HEK293 (cell line): ENCODE results near the gene SPATA6L.

ENCODE experiments used
- ZNF138 ChIP-seq: fragments of 450-650 bp; formaldehyde crosslinking; IDR thresholded peaks from 2 replicates; pipeline ENCODE4 v1.5.1; 2016; ENCODE audit warnings: missing biosample characterization, missing genetic modification characterization, borderline replicate concordance
- ZNF175 ChIP-seq: fragments of 450-650 bp; formaldehyde crosslinking; IDR thresholded peaks from 2 replicates; pipeline ENCODE4 v1.5.1; 2016; ENCODE audit warnings: missing biosample characterization, missing genetic modification characterization
- ZNF501 ChIP-seq: fragments of 450-650 bp; formaldehyde crosslinking; IDR thresholded peaks from 2 replicates; pipeline ENCODE4 v1.5.1; 2016; ENCODE audit warnings: missing biosample characterization, missing genetic modification characterization
- ZNF670 ChIP-seq: fragments of 450-650 bp; formaldehyde crosslinking; IDR thresholded peaks from 2 replicates; pipeline ENCODE4 v1.5.1; 2016; ENCODE audit warnings: missing biosample characterization, missing genetic modification characterization, low read depth
- TF ChIP-seq, protein P1 (sequence below): fragments of 450-650 bp; formaldehyde crosslinking; IDR thresholded peaks from 2 replicates; pipeline ENCODE4 v1.5.1; 2016; ENCODE audit warnings: missing biosample characterization, missing genetic modification characterization
- TF ChIP-seq, protein P2 (sequence below): fragments of 450-650 bp; formaldehyde crosslinking; IDR thresholded peaks from 2 replicates; pipeline ENCODE4 v1.5.1; 2016; ENCODE audit warnings: missing biosample characterization, missing genetic modification characterization
- TF ChIP-seq, protein P3 (sequence below): fragments of 450-650 bp; IDR thresholded peaks from 2 replicates; pipeline ENCODE4 v1.5.1; 2018; ENCODE audit warnings: missing biosample characterization, mild to moderate bottlenecking, missing genetic modification characterization
- TF ChIP-seq, protein P4 (sequence below): fragments of 450-650 bp; formaldehyde crosslinking; IDR thresholded peaks from 2 replicates; pipeline ENCODE4 v1.5.1; 2016; ENCODE audit warnings: missing biosample characterization, missing genetic modification characterization

DNA sequence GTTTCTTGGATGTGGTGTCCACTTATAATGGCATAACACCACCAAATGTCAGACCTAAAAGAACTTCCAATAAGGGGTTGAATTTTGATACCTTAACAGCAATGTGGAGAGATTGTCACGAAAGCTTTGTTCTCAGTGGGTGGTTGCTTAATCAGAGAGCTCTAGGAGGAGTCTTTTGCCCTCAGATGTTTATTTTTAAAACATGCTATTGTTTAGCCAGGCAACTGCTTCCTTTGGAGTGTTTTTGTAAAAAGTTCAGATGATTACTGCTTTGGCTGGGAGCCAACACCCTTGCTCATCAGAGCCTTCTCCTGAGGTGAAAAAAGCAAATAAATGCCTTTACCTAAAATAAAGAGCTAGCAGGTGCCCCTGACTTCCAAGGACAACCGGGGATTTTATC is 111.0 kb downstream of the SPATA6L start:
- TF ChIP-seq, protein P1, sequence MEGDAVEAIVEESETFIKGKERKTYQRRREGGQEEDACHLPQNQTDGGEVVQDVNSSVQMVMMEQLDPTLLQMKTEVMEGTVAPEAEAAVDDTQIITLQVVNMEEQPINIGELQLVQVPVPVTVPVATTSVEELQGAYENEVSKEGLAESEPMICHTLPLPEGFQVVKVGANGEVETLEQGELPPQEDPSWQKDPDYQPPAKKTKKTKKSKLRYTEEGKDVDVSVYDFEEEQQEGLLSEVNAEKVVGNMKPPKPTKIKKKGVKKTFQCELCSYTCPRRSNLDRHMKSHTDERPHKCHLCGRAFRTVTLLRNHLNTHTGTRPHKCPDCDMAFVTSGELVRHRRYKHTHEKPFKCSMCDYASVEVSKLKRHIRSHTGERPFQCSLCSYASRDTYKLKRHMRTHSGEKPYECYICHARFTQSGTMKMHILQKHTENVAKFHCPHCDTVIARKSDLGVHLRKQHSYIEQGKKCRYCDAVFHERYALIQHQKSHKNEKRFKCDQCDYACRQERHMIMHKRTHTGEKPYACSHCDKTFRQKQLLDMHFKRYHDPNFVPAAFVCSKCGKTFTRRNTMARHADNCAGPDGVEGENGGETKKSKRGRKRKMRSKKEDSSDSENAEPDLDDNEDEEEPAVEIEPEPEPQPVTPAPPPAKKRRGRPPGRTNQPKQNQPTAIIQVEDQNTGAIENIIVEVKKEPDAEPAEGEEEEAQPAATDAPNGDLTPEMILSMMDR = no peak
- TF ChIP-seq, protein P2, sequence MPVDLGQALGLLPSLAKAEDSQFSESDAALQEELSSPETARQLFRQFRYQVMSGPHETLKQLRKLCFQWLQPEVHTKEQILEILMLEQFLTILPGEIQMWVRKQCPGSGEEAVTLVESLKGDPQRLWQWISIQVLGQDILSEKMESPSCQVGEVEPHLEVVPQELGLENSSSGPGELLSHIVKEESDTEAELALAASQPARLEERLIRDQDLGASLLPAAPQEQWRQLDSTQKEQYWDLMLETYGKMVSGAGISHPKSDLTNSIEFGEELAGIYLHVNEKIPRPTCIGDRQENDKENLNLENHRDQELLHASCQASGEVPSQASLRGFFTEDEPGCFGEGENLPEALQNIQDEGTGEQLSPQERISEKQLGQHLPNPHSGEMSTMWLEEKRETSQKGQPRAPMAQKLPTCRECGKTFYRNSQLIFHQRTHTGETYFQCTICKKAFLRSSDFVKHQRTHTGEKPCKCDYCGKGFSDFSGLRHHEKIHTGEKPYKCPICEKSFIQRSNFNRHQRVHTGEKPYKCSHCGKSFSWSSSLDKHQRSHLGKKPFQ (tag by site-specific recombination) = no peak
- TF ChIP-seq ZNF175 (tag by site-specific recombination) (no peak), ZNF670 (tag by site-specific recombination) (no peak), ZNF501 (tag by site-specific recombination) (no peak), ZNF138 (tag by site-specific recombination) (no peak)
- TF ChIP-seq, protein P3, sequence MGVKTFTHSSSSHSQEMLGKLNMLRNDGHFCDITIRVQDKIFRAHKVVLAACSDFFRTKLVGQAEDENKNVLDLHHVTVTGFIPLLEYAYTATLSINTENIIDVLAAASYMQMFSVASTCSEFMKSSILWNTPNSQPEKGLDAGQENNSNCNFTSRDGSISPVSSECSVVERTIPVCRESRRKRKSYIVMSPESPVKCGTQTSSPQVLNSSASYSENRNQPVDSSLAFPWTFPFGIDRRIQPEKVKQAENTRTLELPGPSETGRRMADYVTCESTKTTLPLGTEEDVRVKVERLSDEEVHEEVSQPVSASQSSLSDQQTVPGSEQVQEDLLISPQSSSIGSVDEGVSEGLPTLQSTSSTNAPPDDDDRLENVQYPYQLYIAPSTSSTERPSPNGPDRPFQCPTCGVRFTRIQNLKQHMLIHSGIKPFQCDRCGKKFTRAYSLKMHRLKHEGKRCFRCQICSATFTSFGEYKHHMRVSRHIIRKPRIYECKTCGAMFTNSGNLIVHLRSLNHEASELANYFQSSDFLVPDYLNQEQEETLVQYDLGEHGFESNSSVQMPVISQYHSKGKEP (tag by site-specific recombination) = no peak
- TF ChIP-seq, protein P4, sequence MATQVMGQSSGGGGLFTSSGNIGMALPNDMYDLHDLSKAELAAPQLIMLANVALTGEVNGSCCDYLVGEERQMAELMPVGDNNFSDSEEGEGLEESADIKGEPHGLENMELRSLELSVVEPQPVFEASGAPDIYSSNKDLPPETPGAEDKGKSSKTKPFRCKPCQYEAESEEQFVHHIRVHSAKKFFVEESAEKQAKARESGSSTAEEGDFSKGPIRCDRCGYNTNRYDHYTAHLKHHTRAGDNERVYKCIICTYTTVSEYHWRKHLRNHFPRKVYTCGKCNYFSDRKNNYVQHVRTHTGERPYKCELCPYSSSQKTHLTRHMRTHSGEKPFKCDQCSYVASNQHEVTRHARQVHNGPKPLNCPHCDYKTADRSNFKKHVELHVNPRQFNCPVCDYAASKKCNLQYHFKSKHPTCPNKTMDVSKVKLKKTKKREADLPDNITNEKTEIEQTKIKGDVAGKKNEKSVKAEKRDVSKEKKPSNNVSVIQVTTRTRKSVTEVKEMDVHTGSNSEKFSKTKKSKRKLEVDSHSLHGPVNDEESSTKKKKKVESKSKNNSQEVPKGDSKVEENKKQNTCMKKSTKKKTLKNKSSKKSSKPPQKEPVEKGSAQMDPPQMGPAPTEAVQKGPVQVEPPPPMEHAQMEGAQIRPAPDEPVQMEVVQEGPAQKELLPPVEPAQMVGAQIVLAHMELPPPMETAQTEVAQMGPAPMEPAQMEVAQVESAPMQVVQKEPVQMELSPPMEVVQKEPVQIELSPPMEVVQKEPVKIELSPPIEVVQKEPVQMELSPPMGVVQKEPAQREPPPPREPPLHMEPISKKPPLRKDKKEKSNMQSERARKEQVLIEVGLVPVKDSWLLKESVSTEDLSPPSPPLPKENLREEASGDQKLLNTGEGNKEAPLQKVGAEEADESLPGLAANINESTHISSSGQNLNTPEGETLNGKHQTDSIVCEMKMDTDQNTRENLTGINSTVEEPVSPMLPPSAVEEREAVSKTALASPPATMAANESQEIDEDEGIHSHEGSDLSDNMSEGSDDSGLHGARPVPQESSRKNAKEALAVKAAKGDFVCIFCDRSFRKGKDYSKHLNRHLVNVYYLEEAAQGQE (tag by site-specific recombination) = no peak
